H1 (cell line): ENCODE data around the gene TRIM50. TPM values are rescaled to one million over a fixed set of nuclear protein-coding genes. Genes with fewer than 3 reads are reported as not detected.

Experiments
- CHD2 ChIP-seq: IDR thresholded peaks from 2 replicates; pipeline ENCODE4 v1.6.1; 2012; ENCODE audit warnings: low read length, improper control_type of control experiment
- CREB1 ChIP-seq: IDR thresholded peaks from 2 replicates; pipeline ENCODE4 v1.6.1; 2012; ENCODE audit warnings: inconsistent platforms
- HDAC6 ChIP-seq: IDR thresholded peaks from one replicate; pipeline ENCODE4 v1.7.1; 2012; ENCODE audit warnings: low read depth, mild to moderate bottlenecking, inconsistent platforms, low read length, moderate library complexity
- SP1 ChIP-seq: IDR thresholded peaks from 2 replicates; pipeline ENCODE4 v1.6.1; 2011; ENCODE audit warnings: low read depth, low read length
- SRF ChIP-seq: IDR thresholded peaks from 2 replicates; pipeline ENCODE4 v1.6.1; 2011; ENCODE audit warnings: mild to moderate bottlenecking, low read depth, low read length, moderate library complexity
- polyA plus RNA-seq, 7 experiments: library from polyadenylated mRNA; depleted of rRNA in 3 of 7; stranded (reverse) in 5 of 7; unstranded in 2 of 7; fragments of >200 nt in 5 of 7; fragments of 200-250 nt in 2 of 7; gene quantifications; 1 replicate in 5 of 7; 2 replicates in 1 of 7; 4 replicates in 1 of 7; pipeline versions ENCODE4 v1.2.1 to v1.2.3, GENCODE V29; 2011 to 2013; ENCODE audit warnings: missing spikeins in 2 of 7, mixed read lengths in 2 of 7
- total RNA-seq: library from RNA; stranded (reverse); fragmentation: NEBNext Ultra II Directional; extraction: Animal tissue kit (Norgen Biotek cat#: 25700); gene quantifications from 2 replicates; pipeline ENCODE4 v1.2.1, GENCODE V29; 2021

The TRIM50 gene
- total and polyA plus RNA-seq, 2 of the 8 experiments (the other 6 are each of a cell fraction or from before 2014, with no cell fraction given), result 0.12 TPM; not detected in 1

- TF ChIP-seq HDAC6, result no peak
- no peak for TF ChIP-seq SRF
- no peak for TF ChIP-seq CHD2
- no peak for TF ChIP-seq CREB1
- no peak for TF ChIP-seq SP1
These were observed 23.8 kb downstream of the TRIM50 start (continued) for GRCh38 chr7:73304071-73304470.
